ENCODE data around the gene ZNF296. TPM values are rescaled to one million over a fixed set of nuclear protein-coding genes. Genes with fewer than 3 reads are reported as not detected.

Gene ZNF296
- polyA plus RNA-seq, 1 donor (not counting 4 experiments of a cell fraction or from before 2014, with no cell fraction given) = 0.25 TPM

DNA sequence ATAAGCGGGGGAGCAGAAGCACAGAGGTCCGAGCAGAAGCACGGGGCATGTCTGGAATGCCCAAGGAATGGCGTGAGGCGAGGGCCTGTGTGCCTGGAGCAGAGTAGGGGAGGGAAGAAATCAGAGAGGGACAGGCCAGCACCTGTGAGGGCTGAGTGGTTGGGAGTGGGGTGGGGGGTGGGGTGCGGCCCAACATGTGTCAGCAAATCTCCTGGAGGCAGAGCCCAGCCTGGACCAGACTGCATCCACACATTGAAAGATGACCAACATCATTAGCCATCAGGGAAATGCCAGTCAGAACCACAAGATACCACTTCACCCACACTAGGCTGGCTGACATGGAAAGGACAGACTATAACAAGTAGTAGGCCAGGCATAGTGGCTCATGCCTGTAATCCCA lies 26.2 kb downstream of the ZNF296 start:
- Histone ChIP-seq H3K79me2 (ENCODE audit: control insufficient read depth, insufficient read depth, low read length) (peaks cover 44% of the 10 kb centered on the region), H3K4me1 (ENCODE audit: control insufficient read depth, extremely low read depth, insufficient read depth, low read length) (peaks cover 28% of the 10 kb centered on the region)
- peak; percentile 36 for FAIRE-seq

GRCh38 chr19:45049073-45049736 lies 27.1 kb downstream of the ZNF296 start:
- peaks cover 22% of the 10 kb centered on the region for H4K20me1 ChIP-seq (ENCODE audit: control insufficient read depth, extremely low read depth, insufficient read depth, low read length)
- H3K4me3 ChIP-seq (ENCODE audit: control insufficient read depth in 2 of 3, extremely low read depth in 1 of 3, insufficient read depth in 2 of 3, low read depth in 1 of 3, low read length in 3 of 3) = no peak overlapping the region
- peaks cover 52% of the 10 kb centered on the region for H3K79me2 ChIP-seq (ENCODE audit: control insufficient read depth, insufficient read depth, low read length)
- H3K4me1 ChIP-seq (ENCODE audit: control insufficient read depth, extremely low read depth, insufficient read depth, low read length) = peaks cover 28% of the 10 kb centered on the region
- H3K9ac ChIP-seq (ENCODE audit: control insufficient read depth, extremely low read depth, insufficient read depth, low read length) = no peak overlapping the region
- H3K9me3 ChIP-seq (ENCODE audit: control insufficient read depth, low read depth, low read length) = no peaks in the 10 kb centered on the region
- no peak overlapping the region for H2AFZ ChIP-seq (ENCODE audit: control insufficient read depth, low read length)
- FAIRE-seq (peak; percentile 62), DNase-seq (ENCODE audit: low read depth, low spot score) (no peak)
- peaks cover 13 to 28% of the 10 kb centered on the region in 2 experiments for H3K36me3 ChIP-seq (ENCODE audit: control insufficient read depth in 2 of 2, extremely low read depth in 1 of 2, insufficient read depth in 2 of 2, low read length in 2 of 2)
- peak overlapping the region; percentile 15 for H3K27ac ChIP-seq (ENCODE audit: control insufficient read depth, insufficient read depth, low read length)
- peak in 1 of 3 experiments; percentile 5 for TF ChIP-seq CTCF (optimal IDR thresholded peaks at IDR 0.05 in 1 of 3, IDR thresholded peaks at IDR 0.05 in 1 of 3, conservative IDR thresholded peaks at IDR 0.05 in 1 of 3; ENCODE audit: extremely low read depth in 1 of 3, insufficient read depth in 2 of 3, low read length in 3 of 3)
- TF ChIP-seq EZH2 (IDR thresholded peaks at IDR 0.05; ENCODE audit: low read length) = no peak
- H3K27me3 ChIP-seq (ENCODE audit: control insufficient read depth, extremely low read depth, insufficient read depth, low read length) = no peaks in the 10 kb centered on the region
- peak overlapping the region; percentile 29 for H3K4me2 ChIP-seq (ENCODE audit: control insufficient read depth, extremely low read depth, insufficient read depth, low read depth, low read length)
- peaks cover 3% of the 10 kb centered on the region for H3K9me1 ChIP-seq (ENCODE audit: control insufficient read depth, extremely low read depth, insufficient read depth, low read length)
- dilution Hi-C loops (cut with MboI; ENCODE audit: extremely low pct_ligation_motif_present, low sequenced_read_pairs) = no loop called here

More for the DNA sequence above, 26.2 kb downstream of the ZNF296 start:
- Histone ChIP-seq H3K4me2 (ENCODE audit: control insufficient read depth, extremely low read depth, insufficient read depth, low read depth, low read length) (peak overlapping the region; percentile 29), H2AFZ (ENCODE audit: control insufficient read depth, low read length) (no peak overlapping the region), H3K9me3 (ENCODE audit: control insufficient read depth, low read depth, low read length) (no peaks in the 10 kb centered on the region), H3K27me3 (ENCODE audit: control insufficient read depth, extremely low read depth, insufficient read depth, low read length) (no peaks in the 10 kb centered on the region), H3K4me3 (ENCODE audit: control insufficient read depth in 2 of 3, extremely low read depth in 1 of 3, insufficient read depth in 2 of 3, low read depth in 1 of 3, low read length in 3 of 3) (no peak overlapping the region), H3K9me1 (ENCODE audit: control insufficient read depth, extremely low read depth, insufficient read depth, low read length) (peaks cover 3% of the 10 kb centered on the region), H3K27ac (ENCODE audit: control insufficient read depth, insufficient read depth, low read length) (no peak overlapping the region), H3K36me3 (ENCODE audit: control insufficient read depth in 2 of 2, extremely low read depth in 1 of 2, insufficient read depth in 2 of 2, low read length in 2 of 2) (peaks cover 9 to 24% of the 10 kb centered on the region in 2 experiments), H3K9ac (ENCODE audit: control insufficient read depth, extremely low read depth, insufficient read depth, low read length) (no peak overlapping the region), H4K20me1 (ENCODE audit: control insufficient read depth, extremely low read depth, insufficient read depth, low read length) (peaks cover 22% of the 10 kb centered on the region)
- no peak for TF ChIP-seq CTCF (optimal IDR thresholded peaks at IDR 0.05 in 1 of 3, IDR thresholded peaks at IDR 0.05 in 1 of 3, conservative IDR thresholded peaks at IDR 0.05 in 1 of 3; ENCODE audit: extremely low read depth in 1 of 3, insufficient read depth in 2 of 3, low read length in 3 of 3)
- no peak for TF ChIP-seq EZH2 (IDR thresholded peaks at IDR 0.05; ENCODE audit: low read length)
- DNase-seq (ENCODE audit: low read depth, low spot score) = peak; percentile 28
- dilution Hi-C loops (cut with MboI; ENCODE audit: extremely low pct_ligation_motif_present, low sequenced_read_pairs) = no loop called here

Data from keratinocyte (primary cell).